HG03432 (cell line): ENCODE data around the gene TGFBR2.

ENCODE experiments used
- ATAC-seq: cut with Tn5 transposase; IDR thresholded peaks from one replicate; pipeline ENCODE4 v1.9.1; 2021; ENCODE audit warnings: mild to moderate bottlenecking, moderate library complexity; ENCODE audit not compliant: unreplicated experiment

TGFBR2 gene

GRCh38 chr3:30600572-30600971, 5.8 kb upstream of the TGFBR2 start:
- ATAC-seq = no peak

GRCh38 chr3:30602946-30603345, 3.5 kb upstream of the TGFBR2 start:
- no peak for ATAC-seq

GRCh38 chr3:30604093-30604492, 2.3 kb upstream of the TGFBR2 start:
- ATAC-seq = no peak

GRCh38 chr3:30604558-30604957, 1.8 kb upstream of the TGFBR2 start:
- ATAC-seq = no peak

- ATAC-seq = no peak
Observed at GRCh38 chr3:30605005-30605404, 1.4 kb upstream of the TGFBR2 start.

- no peak for ATAC-seq
Observed at GRCh38 chr3:30605706-30606300, 598 bp upstream of the TGFBR2 start.

GRCh38 chr3:30607032-30607833, 832 bp downstream of the TGFBR2 start:
- ATAC-seq = peak; percentile 65

- no peak for ATAC-seq
Observed at GRCh38 chr3:30608598-30608947, 2.2 kb downstream of the TGFBR2 start.

GRCh38 chr3:30609930-30610701, 3.7 kb downstream of the TGFBR2 start:
- ATAC-seq = no peak

- no peak for ATAC-seq
Observed at GRCh38 chr3:30610702-30611368, 4.4 kb downstream of the TGFBR2 start.

GRCh38 chr3:30611613-30612436, 5.4 kb downstream of the TGFBR2 start:
- no peak for ATAC-seq

- ATAC-seq = no peak
Observed at GRCh38 chr3:30612437-30613132, 6.2 kb downstream of the TGFBR2 start.

GRCh38 chr3:30613133-30613825, 6.9 kb downstream of the TGFBR2 start:
- no peak for ATAC-seq

- ATAC-seq = no peak
Observed at GRCh38 chr3:30614373-30614772, 8.0 kb downstream of the TGFBR2 start.

GRCh38 chr3:30614943-30615342, 8.5 kb downstream of the TGFBR2 start:
- ATAC-seq = no peak

GRCh38 chr3:30615615-30616346, 9.4 kb downstream of the TGFBR2 start:
- no peak for ATAC-seq

- no peak for ATAC-seq
Observed at GRCh38 chr3:30616347-30617027, 10.1 kb downstream of the TGFBR2 start.

GRCh38 chr3:30617069-30617468, 10.7 kb downstream of the TGFBR2 start:
- no peak for ATAC-seq
